GM12875 (cell line): ENCODE measurements around the gene CST11.

Experiments
- H3K4me3 ChIP-seq: one replicate; pipeline ENCODE4 v1.5.1; 2011; ENCODE audit warnings: low read depth, low read length, control low read depth
- TF ChIP-seq, protein P1 (sequence below): IDR thresholded peaks from 2 replicates; pipeline ENCODE4 v1.5.1; 2011; ENCODE audit warnings: low read depth, mild to moderate bottlenecking, control low read depth, inconsistent platforms, low read length, moderate library complexity, borderline replicate concordance; ENCODE audit not compliant: insufficient read depth

Gene CST11

DNA sequence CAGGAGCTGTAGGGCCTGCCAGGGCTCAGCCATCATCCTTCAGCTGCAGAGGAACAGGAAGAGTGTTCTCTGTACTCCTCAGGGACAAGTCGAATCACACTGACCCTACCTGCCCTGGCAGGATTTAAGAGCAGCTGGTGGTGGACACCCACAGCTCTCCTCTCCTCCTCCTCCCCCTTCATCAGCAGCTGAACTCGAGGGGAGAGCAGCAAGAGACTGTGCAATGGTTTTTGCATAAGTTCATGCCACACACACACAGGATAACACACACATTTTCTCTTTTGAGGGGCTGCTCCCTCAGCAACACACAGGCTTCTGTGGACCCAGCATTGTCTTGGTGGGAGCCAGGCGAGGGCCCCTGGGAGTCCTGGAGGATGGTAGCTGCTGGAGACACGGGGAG lies at the start of gene CST11:
TSS of gene CST11 (minus strand) at position 101 of the 400 bp plus-strand sequence. CDS start at position 36, 65 bp downstream.
- H3K4me3 ChIP-seq, result no peak within 1 kb of the TSS
- TF ChIP-seq, protein P1, sequence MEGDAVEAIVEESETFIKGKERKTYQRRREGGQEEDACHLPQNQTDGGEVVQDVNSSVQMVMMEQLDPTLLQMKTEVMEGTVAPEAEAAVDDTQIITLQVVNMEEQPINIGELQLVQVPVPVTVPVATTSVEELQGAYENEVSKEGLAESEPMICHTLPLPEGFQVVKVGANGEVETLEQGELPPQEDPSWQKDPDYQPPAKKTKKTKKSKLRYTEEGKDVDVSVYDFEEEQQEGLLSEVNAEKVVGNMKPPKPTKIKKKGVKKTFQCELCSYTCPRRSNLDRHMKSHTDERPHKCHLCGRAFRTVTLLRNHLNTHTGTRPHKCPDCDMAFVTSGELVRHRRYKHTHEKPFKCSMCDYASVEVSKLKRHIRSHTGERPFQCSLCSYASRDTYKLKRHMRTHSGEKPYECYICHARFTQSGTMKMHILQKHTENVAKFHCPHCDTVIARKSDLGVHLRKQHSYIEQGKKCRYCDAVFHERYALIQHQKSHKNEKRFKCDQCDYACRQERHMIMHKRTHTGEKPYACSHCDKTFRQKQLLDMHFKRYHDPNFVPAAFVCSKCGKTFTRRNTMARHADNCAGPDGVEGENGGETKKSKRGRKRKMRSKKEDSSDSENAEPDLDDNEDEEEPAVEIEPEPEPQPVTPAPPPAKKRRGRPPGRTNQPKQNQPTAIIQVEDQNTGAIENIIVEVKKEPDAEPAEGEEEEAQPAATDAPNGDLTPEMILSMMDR, result no peak

- TF ChIP-seq, protein P1, result no peak
Observed at GRCh38 chr20:23501926-23502325, 49.2 kb upstream of the CST11 start.

GRCh38 chr20:23497536-23497935 lies 44.9 kb upstream of the CST11 start:
- H3K4me3 ChIP-seq, result no peak overlapping the region
- TF ChIP-seq, protein P1, result no peak

More at GRCh38 chr20:23501926-23502325, 49.2 kb upstream of the CST11 start:
- H3K4me3 ChIP-seq, result no peak overlapping the region

DNA sequence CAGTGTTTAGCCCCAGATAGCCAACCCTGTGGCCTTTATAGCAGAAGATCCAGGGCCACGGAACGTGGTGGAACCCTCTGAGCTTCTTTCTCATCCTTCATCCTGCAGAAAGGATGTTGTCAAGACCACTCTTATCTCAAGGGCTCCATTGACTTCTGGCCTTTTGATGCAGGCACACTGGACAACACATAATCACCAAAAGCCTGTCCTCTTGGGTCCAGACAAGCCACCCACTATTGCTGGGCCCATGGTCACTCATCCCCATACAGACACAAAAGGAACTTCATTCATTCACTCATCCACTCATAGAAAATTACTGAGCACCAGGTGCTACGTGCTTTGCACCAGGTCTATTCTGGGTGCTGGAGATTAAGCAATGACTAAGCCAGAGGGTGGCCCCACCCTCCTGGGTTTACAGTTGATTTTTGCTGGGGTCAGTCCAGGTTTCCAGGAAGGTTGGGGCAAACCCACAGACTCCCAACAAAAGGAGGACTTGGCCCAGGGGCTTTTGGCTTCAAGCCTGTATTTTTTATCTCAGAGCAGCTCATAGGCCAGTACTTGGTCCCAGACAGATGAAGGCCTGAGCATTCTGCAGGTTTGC lies 40.6 kb upstream of the CST11 start:
- TF ChIP-seq, protein P1, result no peak
- no peak overlapping the region for H3K4me3 ChIP-seq

- H3K4me3 ChIP-seq, result no peak overlapping the region
- TF ChIP-seq, protein P1, result no peak
Observed at GRCh38 chr20:23492292-23492691, 39.6 kb upstream of the CST11 start.

DNA sequence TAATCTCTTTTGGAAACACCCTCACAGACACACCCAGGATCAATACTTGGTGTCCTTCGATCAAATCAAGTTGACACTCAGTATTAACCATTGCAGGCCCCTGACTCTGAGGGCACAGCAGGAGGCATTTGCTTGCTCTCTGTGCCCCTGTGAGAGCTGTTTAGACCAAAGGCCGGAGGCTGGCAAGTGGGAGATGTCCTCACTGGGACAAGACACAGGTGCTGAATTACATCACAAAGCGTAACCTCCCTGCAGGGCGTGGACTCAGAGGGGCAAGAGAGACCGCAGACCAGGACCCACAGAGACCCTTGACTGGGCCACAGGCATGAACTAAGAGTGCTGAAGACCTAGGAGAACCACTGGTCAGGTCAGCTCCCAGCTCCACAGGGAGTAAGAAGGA lies 38.1 kb upstream of the CST11 start, which contains the start of gene CST8:
TSS of gene CST8 (plus strand) at position 301 of the 400 bp plus-strand sequence. CDS start 551 bp downstream, outside the sequence.
- TF ChIP-seq, protein P1, result no peak
- no peak within 1 kb of the TSS for H3K4me3 ChIP-seq

GRCh38 chr20:23488996-23489395 lies 36.3 kb upstream of the CST11 start:
- TF ChIP-seq, protein P1, result no peak
- no peak overlapping the region for H3K4me3 ChIP-seq
